HG03025 (cell line): Measurements from ENCODE around the gene CD300H.
"Not testable (repeated sequence)": the region's sequence is repeated elsewhere in the genome, so short reads cannot be mapped to it uniquely, and the experiment has no call there.

ENCODE experiments used
- ATAC-seq: cut with Tn5 transposase; IDR thresholded peaks from one replicate; pipeline ENCODE4 v1.9.1; 2021; ENCODE audit warnings: mild to moderate bottlenecking, moderate library complexity; ENCODE audit not compliant: unreplicated experiment, low FRiP score

Gene CD300H

GRCh38 chr17:74529243-74529642, 38.1 kb downstream of the CD300H start:
- no peak for ATAC-seq

GRCh38 chr17:74528491-74529199, 38.7 kb downstream of the CD300H start:
- ATAC-seq = no peak

GRCh38 chr17:74527756-74528155, 39.6 kb downstream of the CD300H start:
- ATAC-seq = no peak

- ATAC-seq = no peak
Observed at GRCh38 chr17:74527081-74527480, 40.2 kb downstream of the CD300H start.

- ATAC-seq = no peak
Observed at GRCh38 chr17:74526681-74527080, 40.6 kb downstream of the CD300H start.

GRCh38 chr17:74525781-74526288, 41.5 kb downstream of the CD300H start:
- ATAC-seq = no peak

GRCh38 chr17:74525465-74525725, 41.9 kb downstream of the CD300H start:
- no peak for ATAC-seq

GRCh38 chr17:74524653-74525464, 42.5 kb downstream of the CD300H start:
- ATAC-seq = no peak

- no peak for ATAC-seq
Observed at GRCh38 chr17:74523308-74523707, 44.0 kb downstream of the CD300H start.

- no peak for ATAC-seq
Observed at GRCh38 chr17:74522381-74523105, 44.8 kb downstream of the CD300H start.

- no peak for ATAC-seq
Observed at GRCh38 chr17:74521701-74522201, 45.6 kb downstream of the CD300H start.

GRCh38 chr17:74520790-74521480, 46.4 kb downstream of the CD300H start:
- no peak for ATAC-seq

- ATAC-seq = no peak
Observed at GRCh38 chr17:74520016-74520434, 47.3 kb downstream of the CD300H start.

- ATAC-seq = not testable (repeated sequence)
Observed at GRCh38 chr17:74518413-74518981, 48.8 kb downstream of the CD300H start.

- ATAC-seq = no peak
Observed at GRCh38 chr17:74516561-74517328, 50.6 kb downstream of the CD300H start.

- ATAC-seq = no peak
Observed at GRCh38 chr17:74515941-74516340, 51.4 kb downstream of the CD300H start.

GRCh38 chr17:74514632-74515334, 52.5 kb downstream of the CD300H start:
- ATAC-seq = no peak

- ATAC-seq = no peak
Observed at GRCh38 chr17:74513987-74514631, 53.2 kb downstream of the CD300H start.
